ENCODE data around the gene C1orf21. TPM values are rescaled to one million over a fixed set of nuclear protein-coding genes. Genes with fewer than 3 reads are reported as not detected.

C1orf21 gene
- total RNA-seq, 1 experiment from 2014 or later = 0.15 TPM

DNA sequence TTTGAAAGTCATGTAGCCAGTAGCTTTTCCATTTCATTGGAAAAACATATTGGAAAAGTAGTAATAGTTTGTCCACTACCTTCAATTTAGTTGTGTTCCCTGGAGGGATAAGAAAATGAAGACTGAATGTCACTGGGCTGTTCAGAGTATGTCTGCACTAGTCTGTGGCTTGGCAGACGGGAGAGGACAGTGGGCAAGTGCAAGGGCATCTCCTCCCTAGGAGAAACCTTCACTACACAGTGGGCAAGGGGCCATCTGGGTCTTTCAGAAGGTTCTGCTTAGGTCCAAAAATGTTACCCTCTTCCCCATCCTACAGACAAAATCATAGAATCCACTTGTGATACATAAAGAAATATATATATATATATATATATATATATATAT is 118.1 kb downstream of the C1orf21 start:
- H3K4me1 ChIP-seq (ENCODE audit: control insufficient read depth, insufficient read depth, low read length) = no peaks in the 10 kb centered on the region
- POLR2A ChIA-PET = no interaction called here
- in situ Hi-C loops (cut with HindIII; ENCODE audit: low pct_unique_long_range_greater_than_20kb, low sequenced_read_pairs) = no loop called here
- TF ChIP-seq TCF7L2 (IDR thresholded peaks at IDR 0.05; ENCODE audit: low read depth, low read length) (no peak), SIN3A (IDR thresholded peaks at IDR 0.05; ENCODE audit: borderline replicate concordance, insufficient read depth, low read depth, low read length) (no peak), POLR2AphosphoS5 (IDR thresholded peaks at IDR 0.05; ENCODE audit: low read depth, low read length) (no peak)
- TF ChIP-seq, protein P1, sequence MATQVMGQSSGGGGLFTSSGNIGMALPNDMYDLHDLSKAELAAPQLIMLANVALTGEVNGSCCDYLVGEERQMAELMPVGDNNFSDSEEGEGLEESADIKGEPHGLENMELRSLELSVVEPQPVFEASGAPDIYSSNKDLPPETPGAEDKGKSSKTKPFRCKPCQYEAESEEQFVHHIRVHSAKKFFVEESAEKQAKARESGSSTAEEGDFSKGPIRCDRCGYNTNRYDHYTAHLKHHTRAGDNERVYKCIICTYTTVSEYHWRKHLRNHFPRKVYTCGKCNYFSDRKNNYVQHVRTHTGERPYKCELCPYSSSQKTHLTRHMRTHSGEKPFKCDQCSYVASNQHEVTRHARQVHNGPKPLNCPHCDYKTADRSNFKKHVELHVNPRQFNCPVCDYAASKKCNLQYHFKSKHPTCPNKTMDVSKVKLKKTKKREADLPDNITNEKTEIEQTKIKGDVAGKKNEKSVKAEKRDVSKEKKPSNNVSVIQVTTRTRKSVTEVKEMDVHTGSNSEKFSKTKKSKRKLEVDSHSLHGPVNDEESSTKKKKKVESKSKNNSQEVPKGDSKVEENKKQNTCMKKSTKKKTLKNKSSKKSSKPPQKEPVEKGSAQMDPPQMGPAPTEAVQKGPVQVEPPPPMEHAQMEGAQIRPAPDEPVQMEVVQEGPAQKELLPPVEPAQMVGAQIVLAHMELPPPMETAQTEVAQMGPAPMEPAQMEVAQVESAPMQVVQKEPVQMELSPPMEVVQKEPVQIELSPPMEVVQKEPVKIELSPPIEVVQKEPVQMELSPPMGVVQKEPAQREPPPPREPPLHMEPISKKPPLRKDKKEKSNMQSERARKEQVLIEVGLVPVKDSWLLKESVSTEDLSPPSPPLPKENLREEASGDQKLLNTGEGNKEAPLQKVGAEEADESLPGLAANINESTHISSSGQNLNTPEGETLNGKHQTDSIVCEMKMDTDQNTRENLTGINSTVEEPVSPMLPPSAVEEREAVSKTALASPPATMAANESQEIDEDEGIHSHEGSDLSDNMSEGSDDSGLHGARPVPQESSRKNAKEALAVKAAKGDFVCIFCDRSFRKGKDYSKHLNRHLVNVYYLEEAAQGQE (IDR thresholded peaks at IDR 0.05; ENCODE audit: insufficient read depth in 1 of 2, low read depth in 2 of 2, low read length in 1 of 2) = no peak
- TF ChIP-seq, protein P2, sequence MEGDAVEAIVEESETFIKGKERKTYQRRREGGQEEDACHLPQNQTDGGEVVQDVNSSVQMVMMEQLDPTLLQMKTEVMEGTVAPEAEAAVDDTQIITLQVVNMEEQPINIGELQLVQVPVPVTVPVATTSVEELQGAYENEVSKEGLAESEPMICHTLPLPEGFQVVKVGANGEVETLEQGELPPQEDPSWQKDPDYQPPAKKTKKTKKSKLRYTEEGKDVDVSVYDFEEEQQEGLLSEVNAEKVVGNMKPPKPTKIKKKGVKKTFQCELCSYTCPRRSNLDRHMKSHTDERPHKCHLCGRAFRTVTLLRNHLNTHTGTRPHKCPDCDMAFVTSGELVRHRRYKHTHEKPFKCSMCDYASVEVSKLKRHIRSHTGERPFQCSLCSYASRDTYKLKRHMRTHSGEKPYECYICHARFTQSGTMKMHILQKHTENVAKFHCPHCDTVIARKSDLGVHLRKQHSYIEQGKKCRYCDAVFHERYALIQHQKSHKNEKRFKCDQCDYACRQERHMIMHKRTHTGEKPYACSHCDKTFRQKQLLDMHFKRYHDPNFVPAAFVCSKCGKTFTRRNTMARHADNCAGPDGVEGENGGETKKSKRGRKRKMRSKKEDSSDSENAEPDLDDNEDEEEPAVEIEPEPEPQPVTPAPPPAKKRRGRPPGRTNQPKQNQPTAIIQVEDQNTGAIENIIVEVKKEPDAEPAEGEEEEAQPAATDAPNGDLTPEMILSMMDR (IDR thresholded peaks at IDR 0.05) = no peak
- no peaks in the 10 kb centered on the region for H3K9me3 ChIP-seq (ENCODE audit: control insufficient read depth, insufficient read depth, low read depth, low read length)
- CTCF ChIA-PET = no interaction called here
- H3K4me3 ChIP-seq (ENCODE audit: low read depth in 2 of 2, low read length in 2 of 2) = no peak overlapping the region
- H3K36me3 ChIP-seq (ENCODE audit: control insufficient read depth, insufficient read depth, low read length) = no peaks in the 10 kb centered on the region
- no TSS peak for BruUV-seq (replicated peaks)
- DNase-seq (ENCODE audit: low read depth, low spot score) = no peak
- intact Hi-C loops (cut with micrococcal nuclease; ENCODE audit: unreplicated experiment) = no loop called here
- no peak overlapping the region for H3K27ac ChIP-seq (ENCODE audit: low read length)
- ATAC-seq = no peak
- H3K27me3 ChIP-seq (ENCODE audit: control insufficient read depth, insufficient read depth, low read length) = no peaks in the 10 kb centered on the region

DNA sequence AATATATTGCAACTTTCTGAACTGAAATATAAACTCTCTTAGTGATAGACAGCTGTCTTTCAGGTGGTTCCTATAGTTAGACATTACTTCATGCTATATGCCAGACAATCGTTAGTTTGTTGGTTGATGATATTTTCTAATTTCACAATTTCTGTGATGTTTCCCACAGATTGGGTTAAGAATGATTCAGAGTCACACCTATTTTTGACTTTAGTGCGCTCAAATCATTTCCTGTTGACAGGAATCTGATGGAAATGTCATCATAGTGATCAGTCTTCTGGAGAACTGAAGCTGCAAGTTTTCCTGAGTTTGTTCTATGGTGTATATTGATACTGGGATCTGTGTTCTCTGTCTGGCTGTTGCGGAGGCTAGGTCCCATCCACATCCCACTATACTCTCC is 119.7 kb downstream of the C1orf21 start:
- Histone ChIP-seq H3K4me1 (ENCODE audit: control insufficient read depth, insufficient read depth, low read length) (no peaks in the 10 kb centered on the region), H3K4me3 (ENCODE audit: low read depth in 2 of 2, low read length in 2 of 2) (no peak overlapping the region), H3K9me3 (ENCODE audit: control insufficient read depth, insufficient read depth, low read depth, low read length) (no peaks in the 10 kb centered on the region), H3K36me3 (ENCODE audit: control insufficient read depth, insufficient read depth, low read length) (no peaks in the 10 kb centered on the region), H3K27ac (ENCODE audit: low read length) (no peak overlapping the region), H3K27me3 (ENCODE audit: control insufficient read depth, insufficient read depth, low read length) (no peaks in the 10 kb centered on the region)
- TF ChIP-seq SIN3A (IDR thresholded peaks at IDR 0.05; ENCODE audit: borderline replicate concordance, insufficient read depth, low read depth, low read length) = no peak
- TF ChIP-seq TCF7L2 (IDR thresholded peaks at IDR 0.05; ENCODE audit: low read depth, low read length) = no peak
- TF ChIP-seq POLR2AphosphoS5 (IDR thresholded peaks at IDR 0.05; ENCODE audit: low read depth, low read length) = no peak
- TF ChIP-seq, protein P1 (IDR thresholded peaks at IDR 0.05; ENCODE audit: insufficient read depth in 1 of 2, low read depth in 2 of 2, low read length in 1 of 2) = no peak
- DNase-seq (ENCODE audit: low read depth, low spot score) (no peak), ATAC-seq (no peak)
- no TSS peak for BruUV-seq (replicated peaks)
- intact Hi-C loops (cut with micrococcal nuclease; ENCODE audit: unreplicated experiment) (no loop called here), in situ Hi-C loops (cut with HindIII; ENCODE audit: low pct_unique_long_range_greater_than_20kb, low sequenced_read_pairs) (no loop called here)
- CTCF ChIA-PET = no interaction called here
- POLR2A ChIA-PET = no interaction called here

Measured in Panc1 (cell line).